GM19025 (cell line): ENCODE data around the gene CTRL.
"Not testable (repeated sequence)": the region's sequence is repeated elsewhere in the genome, so short reads cannot be mapped to it uniquely, and the experiment has no call there.

Source experiments
- ATAC-seq: cut with Tn5 transposase; IDR thresholded peaks from one replicate; pipeline ENCODE4 v1.9.1; 2021; ENCODE audit warnings: mild to moderate bottlenecking, low read depth, moderate library complexity; ENCODE audit not compliant: unreplicated experiment

Gene CTRL

GRCh38 chr16:67942510-67943255 is 11.0 kb upstream of the CTRL start:
- ATAC-seq: no peak

- no peak for ATAC-seq
These were observed 10.5 kb upstream of the CTRL start for GRCh38 chr16:67942200-67942509.

- ATAC-seq: no peak
These were observed 10.0 kb upstream of the CTRL start for GRCh38 chr16:67941469-67942199.

- ATAC-seq: no peak
These were observed 8.9 kb upstream of the CTRL start for GRCh38 chr16:67940446-67941089.

- ATAC-seq: no peak
These were observed 8.1 kb upstream of the CTRL start for GRCh38 chr16:67939507-67940445.

- ATAC-seq: not testable (repeated sequence)
These were observed 6.1 kb upstream of the CTRL start for GRCh38 chr16:67937713-67938112.

- peak; percentile 40 for ATAC-seq
These were observed 5.4 kb upstream of the CTRL start for GRCh38 chr16:67936880-67937605.

- no peak for ATAC-seq
These were observed 4.6 kb upstream of the CTRL start, which contains the start of gene PSMB10 for GRCh38 chr16:67936124-67936879. Gene PSMB10 (minus strand): TSS chr16:67936850. CDS start chr16:67936749, 101 bp downstream.

GRCh38 chr16:67935402-67936123 is 3.9 kb upstream of the CTRL start:
- ATAC-seq: peak; percentile 93

GRCh38 chr16:67935101-67935401 is 3.4 kb upstream of the CTRL start:
- no peak for ATAC-seq

- no peak for ATAC-seq
These were observed 2.8 kb upstream of the CTRL start for GRCh38 chr16:67934306-67935100.

GRCh38 chr16:67933805-67934204 is 2.1 kb upstream of the CTRL start:
- ATAC-seq: no peak

GRCh38 chr16:67932462-67932840 is 789 bp upstream of the CTRL start:
- ATAC-seq: no peak

- no peak for ATAC-seq
These were observed 917 bp downstream of the CTRL start for GRCh38 chr16:67930678-67931211.

GRCh38 chr16:67930191-67930590 is 1.5 kb downstream of the CTRL start:
- no peak for ATAC-seq

- no peak for ATAC-seq
These were observed 2.9 kb downstream of the CTRL start for GRCh38 chr16:67928561-67929364.

- no peak for ATAC-seq
These were observed 3.5 kb downstream of the CTRL start for GRCh38 chr16:67928147-67928546.
